Brain microvascular endothelial cell (primary cell): Measurements from ENCODE around the gene COMMD8.

Experiments
- DNase-seq: peaks from one replicate; pipeline ENCODE4 v3.0.0-alpha.2; 2020
- H3K27ac ChIP-seq: fragments of 250-450 bp; sonication (Bioruptor Pico); 2 replicates; pipeline ENCODE4 v1.5.1; 2020; ENCODE audit warnings: mild to moderate bottlenecking, moderate library complexity
- H3K27me3 ChIP-seq: fragments of 250-450 bp; sonication (Bioruptor Pico); replicated peaks from 2 replicates; pipeline ENCODE4 v1.5.1; 2020; ENCODE audit warnings: mild to moderate bottlenecking
- H3K36me3 ChIP-seq: fragments of 250-450 bp; sonication (Bioruptor Pico); replicated peaks from 2 replicates; pipeline ENCODE4 v1.5.1; 2020; ENCODE audit warnings: mild to moderate bottlenecking
- H3K4me3 ChIP-seq: 2 replicates; pipeline ENCODE4 v1.5.1; 2011; ENCODE audit warnings: low read depth, mild to moderate bottlenecking, control low read depth, low read length, moderate library complexity
- in situ Hi-C: cut with HindIII; loops from 2 replicates; pipeline ENCODE4 v1.10.0; 2017; ENCODE audit warnings: low sequenced_read_pairs, low pct_ligation_motif_present
- TF ChIP-seq, protein P1 (sequence below): IDR thresholded peaks from 2 replicates; pipeline ENCODE4 v1.5.1; 2011; ENCODE audit warnings: low read depth, mild to moderate bottlenecking, moderate library complexity, low read length, control low read depth, inconsistent platforms; ENCODE audit errors: missing control alignments

Gene COMMD8

DNA sequence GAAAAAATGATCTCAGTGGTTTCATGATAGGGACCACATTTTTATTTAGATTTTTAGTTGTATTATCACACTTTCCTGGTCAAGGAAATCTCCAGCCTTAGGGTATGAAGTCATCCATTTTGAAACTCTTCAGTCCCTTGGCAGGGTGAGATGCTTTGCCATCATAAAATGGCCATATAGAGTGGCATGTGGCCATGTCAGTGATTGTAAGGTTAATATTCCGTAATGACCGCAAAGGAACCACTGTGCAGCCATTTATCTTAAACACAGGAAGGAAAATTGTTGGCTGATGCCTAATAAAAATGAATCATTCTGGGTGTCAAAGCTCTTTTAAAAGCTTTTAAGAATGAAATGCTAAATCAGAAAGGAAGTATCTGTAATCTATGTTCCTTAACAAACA lies 35.6 kb downstream of the COMMD8 start:
- DNase-seq, result no peak
- Histone ChIP-seq H3K4me3 (no peak overlapping the region), H3K36me3 (no peaks in the 10 kb centered on the region), H3K27me3 (no peaks in the 10 kb centered on the region), H3K27ac (no peak overlapping the region)
- TF ChIP-seq, protein P1, sequence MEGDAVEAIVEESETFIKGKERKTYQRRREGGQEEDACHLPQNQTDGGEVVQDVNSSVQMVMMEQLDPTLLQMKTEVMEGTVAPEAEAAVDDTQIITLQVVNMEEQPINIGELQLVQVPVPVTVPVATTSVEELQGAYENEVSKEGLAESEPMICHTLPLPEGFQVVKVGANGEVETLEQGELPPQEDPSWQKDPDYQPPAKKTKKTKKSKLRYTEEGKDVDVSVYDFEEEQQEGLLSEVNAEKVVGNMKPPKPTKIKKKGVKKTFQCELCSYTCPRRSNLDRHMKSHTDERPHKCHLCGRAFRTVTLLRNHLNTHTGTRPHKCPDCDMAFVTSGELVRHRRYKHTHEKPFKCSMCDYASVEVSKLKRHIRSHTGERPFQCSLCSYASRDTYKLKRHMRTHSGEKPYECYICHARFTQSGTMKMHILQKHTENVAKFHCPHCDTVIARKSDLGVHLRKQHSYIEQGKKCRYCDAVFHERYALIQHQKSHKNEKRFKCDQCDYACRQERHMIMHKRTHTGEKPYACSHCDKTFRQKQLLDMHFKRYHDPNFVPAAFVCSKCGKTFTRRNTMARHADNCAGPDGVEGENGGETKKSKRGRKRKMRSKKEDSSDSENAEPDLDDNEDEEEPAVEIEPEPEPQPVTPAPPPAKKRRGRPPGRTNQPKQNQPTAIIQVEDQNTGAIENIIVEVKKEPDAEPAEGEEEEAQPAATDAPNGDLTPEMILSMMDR, result no peak
- in situ Hi-C loops, result no loop called here

DNA sequence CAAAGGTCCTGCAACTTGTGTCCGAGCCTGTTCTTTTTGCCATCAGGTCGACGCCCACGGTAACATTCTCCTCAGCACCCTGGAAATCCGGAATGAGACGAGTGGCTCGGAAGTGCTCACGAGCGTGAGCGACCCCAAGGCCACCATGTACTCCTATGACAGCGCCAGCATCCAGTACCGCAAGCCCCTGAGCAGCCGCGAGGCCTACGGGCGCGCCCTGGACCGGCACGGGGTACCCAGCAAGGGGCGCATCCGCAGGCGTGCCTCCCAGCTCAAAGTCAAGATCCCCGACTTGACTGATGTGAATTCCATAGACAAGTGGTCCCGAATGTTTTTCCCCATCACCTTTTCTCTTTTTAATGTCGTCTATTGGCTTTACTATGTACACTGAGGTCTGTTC lies 37.9 kb downstream of the COMMD8 start:
- H3K27me3 ChIP-seq, result no peaks in the 10 kb centered on the region
- no peaks in the 10 kb centered on the region for H3K36me3 ChIP-seq
- TF ChIP-seq, protein P1, result no peak
- DNase-seq, result no peak
- H3K4me3 ChIP-seq, result no peak overlapping the region
- no peak overlapping the region for H3K27ac ChIP-seq
- in situ Hi-C loops, result no loop called here

DNA sequence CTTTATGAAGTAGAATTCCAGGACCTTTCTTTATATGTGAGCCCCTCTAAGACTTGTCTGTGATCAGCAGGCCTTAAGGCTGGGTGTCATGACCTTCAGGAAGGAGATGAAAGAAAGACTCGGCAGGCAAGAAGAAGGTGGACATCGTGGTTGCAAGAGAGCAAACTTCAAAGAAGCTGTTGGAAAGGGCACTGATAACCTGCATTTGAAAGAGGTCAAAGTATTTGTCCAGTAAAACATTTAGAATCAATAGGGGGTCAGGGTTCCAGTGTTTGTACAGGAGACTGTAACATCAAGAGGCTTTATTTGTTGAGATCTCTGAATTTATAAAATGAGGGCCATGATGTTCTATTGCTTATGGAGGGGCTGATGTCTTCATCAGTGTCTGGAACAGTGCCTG lies 44.2 kb downstream of the COMMD8 start:
- Histone ChIP-seq H3K36me3 (no peaks in the 10 kb centered on the region), H3K27me3 (no peaks in the 10 kb centered on the region), H3K27ac (no peak overlapping the region), H3K4me3 (no peak overlapping the region)
- in situ Hi-C loops, result no loop called here
- no peak for DNase-seq
- TF ChIP-seq, protein P1, result no peak

DNA sequence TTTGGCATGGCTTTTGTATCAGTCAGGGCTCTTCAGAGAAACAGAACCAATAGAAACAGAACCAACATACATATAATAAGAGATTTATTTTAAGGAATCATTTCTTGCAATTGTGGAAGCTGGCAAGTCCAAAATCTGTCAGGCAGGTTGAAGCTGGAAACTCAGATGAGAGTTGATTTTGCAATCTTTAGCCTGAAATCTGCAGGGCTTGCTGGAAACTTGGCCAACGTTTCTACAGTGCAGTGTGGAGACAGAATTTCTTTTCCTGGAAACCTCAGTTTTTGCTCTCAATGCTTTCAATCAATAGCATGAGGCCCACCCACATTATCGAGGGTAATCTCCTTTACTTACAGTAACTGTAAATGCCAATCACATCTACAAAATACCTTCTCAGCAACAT lies 45.4 kb downstream of the COMMD8 start:
- TF ChIP-seq, protein P1, result no peak
- Histone ChIP-seq H3K4me3 (no peak overlapping the region), H3K27ac (no peak overlapping the region), H3K36me3 (no peaks in the 10 kb centered on the region), H3K27me3 (no peaks in the 10 kb centered on the region)
- in situ Hi-C loops, result no loop called here
- no peak for DNase-seq

DNA sequence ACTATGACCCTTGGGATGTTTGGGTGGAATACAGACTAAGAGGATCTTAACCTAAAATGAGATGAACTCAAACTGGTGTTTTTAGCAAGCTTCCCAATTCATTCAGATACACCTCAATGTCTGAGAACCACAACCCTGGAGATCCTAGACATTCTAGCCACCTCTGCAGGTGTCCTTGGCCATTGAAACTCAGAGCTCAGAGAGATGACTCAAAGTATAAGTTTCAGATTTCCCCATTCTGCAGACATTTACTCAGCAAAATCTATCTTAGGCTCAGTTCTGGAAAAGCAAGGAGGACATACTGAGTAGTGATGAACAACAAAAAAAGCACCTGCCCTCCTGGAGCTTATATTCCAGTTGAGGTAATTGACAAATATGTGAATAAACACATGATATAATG lies 47.8 kb downstream of the COMMD8 start:
- H3K27ac ChIP-seq, result no peak overlapping the region
- no peaks in the 10 kb centered on the region for H3K36me3 ChIP-seq
- no peaks in the 10 kb centered on the region for H3K27me3 ChIP-seq
- H3K4me3 ChIP-seq, result no peak overlapping the region
- no peak for DNase-seq
- in situ Hi-C loops, result no loop called here
- TF ChIP-seq, protein P1, result no peak

DNA sequence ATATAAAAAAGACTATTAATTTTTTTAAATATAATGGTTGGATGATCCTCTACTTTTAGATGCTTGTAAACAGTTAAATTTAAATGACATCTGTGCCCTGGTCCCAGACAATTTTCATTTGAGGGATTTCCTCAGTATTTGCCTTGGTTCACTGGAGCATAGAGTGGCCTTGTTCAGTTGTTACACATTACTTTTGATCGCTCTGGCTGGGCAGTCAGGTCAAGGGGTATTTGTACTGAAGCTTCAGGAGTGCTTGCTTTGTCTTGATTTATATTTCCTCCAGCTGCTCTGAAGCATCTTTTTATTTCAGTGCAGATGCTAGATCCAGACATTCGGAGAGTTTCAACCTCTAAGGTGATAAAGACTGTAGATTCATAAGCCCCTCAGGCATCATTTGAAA lies 50.0 kb downstream of the COMMD8 start:
- in situ Hi-C loops, result no loop called here
- TF ChIP-seq, protein P1, result no peak
- no peaks in the 10 kb centered on the region for H3K36me3 ChIP-seq
- DNase-seq, result no peak
- no peak overlapping the region for H3K4me3 ChIP-seq
- no peak overlapping the region for H3K27ac ChIP-seq
- H3K27me3 ChIP-seq, result no peaks in the 10 kb centered on the region
